ENCODE measurements around the gene TMEM151B.

DNA sequence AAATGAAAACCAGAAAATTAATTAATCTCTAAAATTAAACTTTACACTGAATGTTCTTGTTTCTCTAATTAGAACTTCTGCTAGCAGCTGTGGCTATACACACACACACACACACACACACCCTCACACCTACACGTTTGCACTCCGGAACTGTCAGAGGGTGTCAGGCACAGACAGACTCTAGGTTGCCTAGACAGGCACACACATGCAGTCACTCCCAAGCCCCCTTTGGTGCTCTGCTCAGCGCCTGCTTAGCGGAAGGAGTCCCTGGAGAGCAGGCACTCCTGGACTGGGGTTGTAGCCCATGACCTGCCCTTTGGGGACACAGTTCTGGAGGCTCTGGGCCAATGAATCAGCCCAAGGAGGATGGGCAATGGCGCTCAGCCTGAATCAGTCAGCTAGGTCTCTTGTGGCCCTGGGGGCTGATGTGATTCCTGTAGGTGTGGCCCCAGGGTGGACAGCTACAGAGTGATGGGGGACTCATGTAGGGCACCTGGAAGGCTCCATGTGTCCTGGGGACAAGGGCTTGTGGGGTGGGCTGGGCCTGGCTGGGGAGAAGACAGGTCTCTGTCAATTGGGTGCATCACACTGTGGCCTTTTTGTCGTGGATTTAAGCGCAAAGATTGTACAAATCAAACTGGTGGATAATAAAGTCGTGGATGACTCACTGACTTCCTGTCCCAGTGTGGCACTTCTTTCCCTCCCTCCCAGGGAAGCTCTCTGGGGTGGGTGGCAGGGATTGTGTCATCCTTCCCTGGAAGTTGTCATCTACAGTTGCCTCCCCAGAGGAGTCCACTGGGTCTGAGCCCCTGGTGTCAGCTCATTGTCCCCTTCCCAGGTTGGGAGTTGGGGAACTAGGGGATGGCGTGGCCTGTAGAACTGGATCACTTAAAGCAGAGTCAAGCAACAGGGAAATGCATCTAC is 8.8 kb downstream of the TMEM151B start:
- TF ChIP-seq, protein P1, sequence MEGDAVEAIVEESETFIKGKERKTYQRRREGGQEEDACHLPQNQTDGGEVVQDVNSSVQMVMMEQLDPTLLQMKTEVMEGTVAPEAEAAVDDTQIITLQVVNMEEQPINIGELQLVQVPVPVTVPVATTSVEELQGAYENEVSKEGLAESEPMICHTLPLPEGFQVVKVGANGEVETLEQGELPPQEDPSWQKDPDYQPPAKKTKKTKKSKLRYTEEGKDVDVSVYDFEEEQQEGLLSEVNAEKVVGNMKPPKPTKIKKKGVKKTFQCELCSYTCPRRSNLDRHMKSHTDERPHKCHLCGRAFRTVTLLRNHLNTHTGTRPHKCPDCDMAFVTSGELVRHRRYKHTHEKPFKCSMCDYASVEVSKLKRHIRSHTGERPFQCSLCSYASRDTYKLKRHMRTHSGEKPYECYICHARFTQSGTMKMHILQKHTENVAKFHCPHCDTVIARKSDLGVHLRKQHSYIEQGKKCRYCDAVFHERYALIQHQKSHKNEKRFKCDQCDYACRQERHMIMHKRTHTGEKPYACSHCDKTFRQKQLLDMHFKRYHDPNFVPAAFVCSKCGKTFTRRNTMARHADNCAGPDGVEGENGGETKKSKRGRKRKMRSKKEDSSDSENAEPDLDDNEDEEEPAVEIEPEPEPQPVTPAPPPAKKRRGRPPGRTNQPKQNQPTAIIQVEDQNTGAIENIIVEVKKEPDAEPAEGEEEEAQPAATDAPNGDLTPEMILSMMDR (IDR thresholded peaks at IDR 0.05) = no peak
- TF ChIP-seq RAD21 (conservative IDR thresholded peaks at IDR 0.05 in 1 of 2, IDR thresholded peaks at IDR 0.05 in 1 of 2) (no peak), ZFP36 (IDR thresholded peaks at IDR 0.05; ENCODE audit: borderline replicate concordance, partially characterized antibody) (no peak), GATA3 (IDR thresholded peaks at IDR 0.05; ENCODE audit: borderline replicate concordance) (no peak)
